GM23338 (cell line): ENCODE results near the gene MMP26. TPM values are rescaled to one million over a fixed set of nuclear protein-coding genes. Genes with fewer than 3 reads are reported as not detected.
A peak's percentile ranks its signal among the peaks of the same experiment; 100 is the strongest.

Source experiments
- ATAC-seq: fragments of 200-7000 bp; cut with Tn5 transposase; 3 replicates; pipeline ENCODE4 v1.9.1; 2020
- DNase-seq: peaks from one replicate; pipeline ENCODE4 v3.0.0-alpha.2; 2015; ENCODE audit warnings: low spot score
- H2AFZ ChIP-seq: fragments of 200-600 bp; sonication (generic); 2 replicates; pipeline ENCODE4 v1.8.0; 2016; ENCODE audit warnings: antibody characterized with exemption, mild to moderate bottlenecking, moderate library complexity
- H3F3A ChIP-seq: fragments of 200-600 bp; sonication (generic); replicated peaks from 2 replicates; pipeline ENCODE4 v1.8.0; 2017; ENCODE audit warnings: antibody characterized with exemption, mixed run types, low read depth
- H3K27ac ChIP-seq: fragments of 200-600 bp; sonication (generic); 2 replicates; pipeline ENCODE4 v1.6.1; 2016; ENCODE audit warnings: low read depth
- H3K27me3 ChIP-seq: fragments of 200-600 bp; sonication (generic); 2 replicates; pipeline ENCODE4 v1.8.0; 2016; ENCODE audit warnings: mild to moderate bottlenecking, mixed run types, moderate library complexity; ENCODE audit not compliant: insufficient read depth
- H3K36me3 ChIP-seq: fragments of 200-600 bp; sonication (generic); 2 replicates; pipeline ENCODE4 v1.8.0; 2016; ENCODE audit warnings: mild to moderate bottlenecking; ENCODE audit not compliant: insufficient read depth
- H3K4me1 ChIP-seq: fragments of 200-600 bp; sonication (generic); 2 replicates; pipeline ENCODE4 v1.8.0; 2016; ENCODE audit warnings: mild to moderate bottlenecking, moderate library complexity; ENCODE audit not compliant: insufficient read depth
- H3K4me2 ChIP-seq: fragments of 200-600 bp; sonication (generic); 2 replicates; pipeline ENCODE4 v1.7.1; 2017; ENCODE audit warnings: mixed run types
- H3K4me3 ChIP-seq: fragments of 200-600 bp; sonication (generic); 2 replicates; pipeline ENCODE4 v1.6.1; 2016; ENCODE audit warnings: mixed run types
- H3K79me2 ChIP-seq: fragments of 200-600 bp; sonication (generic); replicated peaks from 2 replicates; pipeline ENCODE4 v1.8.0; 2017; ENCODE audit warnings: mild to moderate bottlenecking; ENCODE audit not compliant: insufficient read depth
- H3K9me2 ChIP-seq: fragments of 200-600 bp; sonication (generic); 2 replicates; pipeline ENCODE4 v1.8.0; 2017; ENCODE audit not compliant: insufficient read depth
- H4K20me1 ChIP-seq: fragments of 200-600 bp; sonication (generic); replicated peaks from 2 replicates; pipeline ENCODE4 v1.8.0; 2017; ENCODE audit warnings: mild to moderate bottlenecking; ENCODE audit not compliant: insufficient read depth
- H3K27ac Mint-ChIP-seq: 2 replicates; pipeline ENCODE4 v1.8.0; 2020; ENCODE audit warnings: inconsistent platforms, mild to moderate bottlenecking, moderate library complexity, mixed read lengths
- H3K27me3 Mint-ChIP-seq: 3 replicates; pipeline ENCODE4 v1.8.0; 2022; ENCODE audit warnings: low read depth, mild to moderate bottlenecking, moderate library complexity, mixed read lengths, inconsistent platforms; ENCODE audit not compliant: insufficient read depth, poor library complexity
- H3K36me3 Mint-ChIP-seq: 3 replicates; pipeline ENCODE4 v1.8.0; 2021; ENCODE audit warnings: low read depth, mild to moderate bottlenecking, inconsistent platforms, moderate library complexity, mixed read lengths
- H3K4me1 Mint-ChIP-seq: 3 replicates; pipeline ENCODE4 v1.8.0; 2020; ENCODE audit warnings: mild to moderate bottlenecking, inconsistent platforms, mixed read lengths
- H3K4me3 Mint-ChIP-seq: 3 replicates; pipeline ENCODE4 v1.8.0; 2021; ENCODE audit warnings: moderate library complexity, mild to moderate bottlenecking, inconsistent platforms, mixed read lengths
- H3K9me3 Mint-ChIP-seq: 3 replicates; pipeline ENCODE4 v1.8.0; 2020; ENCODE audit warnings: moderate library complexity, mild to moderate bottlenecking, inconsistent platforms, mixed read lengths
- CREB1 ChIP-seq: fragments of 250-450 bp; sonication (Bioruptor Pico); IDR thresholded peaks from 2 replicates; pipeline ENCODE4 v1.5.0; 2020; ENCODE audit warnings: low read depth, mild to moderate bottlenecking, moderate library complexity
- EZH2phosphoT487 ChIP-seq: fragments of 200-600 bp; sonication (generic); IDR thresholded peaks from one replicate; pipeline ENCODE4 v1.8.1; 2018; ENCODE audit warnings: antibody characterized with exemption; ENCODE audit not compliant: unreplicated experiment
- JUNB ChIP-seq: IDR thresholded peaks from one replicate; pipeline ENCODE4 v1.6.1; 2016; ENCODE audit warnings: antibody characterized with exemption; ENCODE audit not compliant: unreplicated experiment
- NANOG ChIP-seq: IDR thresholded peaks from 2 replicates; pipeline ENCODE4 v1.6.1; 2016; ENCODE audit warnings: antibody characterized with exemption, borderline replicate concordance
- POLR2AphosphoS5 ChIP-seq: IDR thresholded peaks from 2 replicates; pipeline ENCODE4 v1.6.1; 2016; ENCODE audit warnings: antibody characterized with exemption, low read depth
- REST ChIP-seq: IDR thresholded peaks from one replicate; pipeline ENCODE4 v1.6.1; 2018; ENCODE audit warnings: antibody characterized with exemption; ENCODE audit not compliant: unreplicated experiment
- STAT1 ChIP-seq: IDR thresholded peaks from one replicate; pipeline ENCODE4 v1.6.1; 2016; ENCODE audit warnings: antibody characterized with exemption; ENCODE audit not compliant: unreplicated experiment
- ZNF114 ChIP-seq: fragments of 250-450 bp; sonication (Bioruptor Pico); IDR thresholded peaks from 2 replicates; pipeline ENCODE4 v1.5.0; 2020; ENCODE audit warnings: mild to moderate bottlenecking, moderate library complexity
- ZNF331 ChIP-seq: fragments of 250-450 bp; sonication (Bioruptor Pico); IDR thresholded peaks from 2 replicates; pipeline ENCODE4 v1.5.0; 2020; ENCODE audit warnings: low read depth, mild to moderate bottlenecking, moderate library complexity
- polyA plus RNA-seq: library from polyadenylated mRNA; unstranded; fragments of >200 nt; fragmentation: Nextera tagmentation; extraction: Ambion mirVana; gene quantifications from 2 replicates; pipeline ENCODE4 v1.2.1, GENCODE V29; 2016
- total RNA-seq: library from RNA; depleted of rRNA; stranded (reverse); fragments of >200 nt; shearing (Covaris generic); gene quantifications from 2 replicates; pipeline ENCODE4 v1.2.3, GENCODE V29; 2014
- TF ChIP-seq, protein P1 (sequence below): fragments of 250-450 bp; sonication (Bioruptor Pico); IDR thresholded peaks from 2 replicates; pipeline ENCODE4 v1.5.0; 2020; ENCODE audit warnings: mild to moderate bottlenecking, moderate library complexity
- TF ChIP-seq, protein P2 (sequence below): IDR thresholded peaks from 2 replicates; pipeline ENCODE4 v1.6.1; 2016; ENCODE audit warnings: antibody characterized with exemption
- TF ChIP-seq, protein P3 (sequence below), 2 experiments: fragments of 200-600 bp in 1 of 2; sonication (generic) in 1 of 2; conservative IDR thresholded peaks; 2 replicates each; pipeline versions ENCODE4 v1.5.1 to v1.6.1; 2016 to 2017; ENCODE audit warnings: antibody characterized with exemption in 2 of 2, low read depth in 2 of 2, mild to moderate bottlenecking in 2 of 2, moderate library complexity in 1 of 2

The MMP26 gene
- total and polyA plus RNA-seq, 2 experiments from 2014 or later: not detected

- peak overlapping the region; percentile 88 for H2AFZ ChIP-seq
- no peaks in the 10 kb centered on the region; the same call in 2 of the 3 replicates for H3K36me3 Mint-ChIP-seq
- peaks cover 6% of the 10 kb centered on the region for H3K27me3 Mint-ChIP-seq
- no peaks in the 10 kb centered on the region for H3K36me3 ChIP-seq
- TF ChIP-seq, protein P1, sequence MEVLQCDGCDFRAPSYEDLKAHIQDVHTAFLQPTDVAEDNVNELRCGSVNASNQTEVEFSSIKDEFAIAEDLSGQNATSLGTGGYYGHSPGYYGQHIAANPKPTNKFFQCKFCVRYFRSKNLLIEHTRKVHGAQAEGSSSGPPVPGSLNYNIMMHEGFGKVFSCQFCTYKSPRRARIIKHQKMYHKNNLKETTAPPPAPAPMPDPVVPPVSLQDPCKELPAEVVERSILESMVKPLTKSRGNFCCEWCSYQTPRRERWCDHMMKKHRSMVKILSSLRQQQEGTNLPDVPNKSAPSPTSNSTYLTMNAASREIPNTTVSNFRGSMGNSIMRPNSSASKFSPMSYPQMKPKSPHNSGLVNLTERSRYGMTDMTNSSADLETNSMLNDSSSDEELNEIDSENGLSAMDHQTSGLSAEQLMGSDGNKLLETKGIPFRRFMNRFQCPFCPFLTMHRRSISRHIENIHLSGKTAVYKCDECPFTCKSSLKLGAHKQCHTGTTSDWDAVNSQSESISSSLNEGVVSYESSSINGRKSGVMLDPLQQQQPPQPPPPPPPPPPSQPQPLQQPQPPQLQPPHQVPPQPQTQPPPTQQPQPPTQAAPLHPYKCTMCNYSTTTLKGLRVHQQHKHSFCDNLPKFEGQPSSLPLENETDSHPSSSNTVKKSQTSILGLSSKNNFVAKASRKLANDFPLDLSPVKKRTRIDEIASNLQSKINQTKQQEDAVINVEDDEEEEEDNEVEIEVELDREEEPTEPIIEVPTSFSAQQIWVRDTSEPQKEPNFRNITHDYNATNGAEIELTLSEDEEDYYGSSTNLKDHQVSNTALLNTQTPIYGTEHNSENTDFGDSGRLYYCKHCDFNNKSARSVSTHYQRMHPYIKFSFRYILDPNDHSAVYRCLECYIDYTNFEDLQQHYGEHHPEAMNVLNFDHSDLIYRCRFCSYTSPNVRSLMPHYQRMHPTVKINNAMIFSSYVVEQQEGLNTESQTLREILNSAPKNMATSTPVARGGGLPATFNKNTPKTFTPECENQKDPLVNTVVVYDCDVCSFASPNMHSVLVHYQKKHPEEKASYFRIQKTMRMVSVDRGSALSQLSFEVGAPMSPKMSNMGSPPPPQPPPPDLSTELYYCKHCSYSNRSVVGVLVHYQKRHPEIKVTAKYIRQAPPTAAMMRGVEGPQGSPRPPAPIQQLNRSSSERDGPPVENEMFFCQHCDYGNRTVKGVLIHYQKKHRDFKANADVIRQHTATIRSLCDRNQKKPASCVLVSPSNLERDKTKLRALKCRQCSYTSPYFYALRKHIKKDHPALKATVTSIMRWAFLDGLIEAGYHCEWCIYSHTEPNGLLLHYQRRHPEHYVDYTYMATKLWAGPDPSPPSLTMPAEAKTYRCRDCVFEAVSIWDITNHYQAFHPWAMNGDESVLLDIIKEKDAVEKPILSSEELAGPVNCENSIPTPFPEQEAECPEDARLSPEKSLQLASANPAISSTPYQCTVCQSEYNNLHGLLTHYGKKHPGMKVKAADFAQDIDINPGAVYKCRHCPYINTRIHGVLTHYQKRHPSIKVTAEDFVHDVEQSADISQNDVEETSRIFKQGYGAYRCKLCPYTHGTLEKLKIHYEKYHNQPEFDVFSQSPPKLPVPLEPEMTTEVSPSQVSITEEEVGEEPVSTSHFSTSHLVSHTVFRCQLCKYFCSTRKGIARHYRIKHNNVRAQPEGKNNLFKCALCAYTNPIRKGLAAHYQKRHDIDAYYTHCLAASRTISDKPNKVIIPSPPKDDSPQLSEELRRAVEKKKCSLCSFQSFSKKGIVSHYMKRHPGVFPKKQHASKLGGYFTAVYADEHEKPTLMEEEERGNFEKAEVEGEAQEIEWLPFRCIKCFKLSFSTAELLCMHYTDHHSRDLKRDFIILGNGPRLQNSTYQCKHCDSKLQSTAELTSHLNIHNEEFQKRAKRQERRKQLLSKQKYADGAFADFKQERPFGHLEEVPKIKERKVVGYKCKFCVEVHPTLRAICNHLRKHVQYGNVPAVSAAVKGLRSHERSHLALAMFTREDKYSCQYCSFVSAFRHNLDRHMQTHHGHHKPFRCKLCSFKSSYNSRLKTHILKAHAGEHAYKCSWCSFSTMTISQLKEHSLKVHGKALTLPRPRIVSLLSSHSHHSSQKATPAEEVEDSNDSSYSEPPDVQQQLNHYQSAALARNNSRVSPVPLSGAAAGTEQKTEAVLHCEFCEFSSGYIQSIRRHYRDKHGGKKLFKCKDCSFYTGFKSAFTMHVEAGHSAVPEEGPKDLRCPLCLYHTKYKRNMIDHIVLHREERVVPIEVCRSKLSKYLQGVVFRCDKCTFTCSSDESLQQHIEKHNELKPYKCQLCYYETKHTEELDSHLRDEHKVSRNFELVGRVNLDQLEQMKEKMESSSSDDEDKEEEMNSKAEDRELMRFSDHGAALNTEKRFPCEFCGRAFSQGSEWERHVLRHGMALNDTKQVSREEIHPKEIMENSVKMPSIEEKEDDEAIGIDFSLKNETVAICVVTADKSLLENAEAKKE (CRISPR knock-in tag): no peak
- TF ChIP-seq POLR2AphosphoS5: no peak
- TF ChIP-seq NANOG: no peak
- no peak for TF ChIP-seq EZH2phosphoT487
- TF ChIP-seq, protein P2, sequence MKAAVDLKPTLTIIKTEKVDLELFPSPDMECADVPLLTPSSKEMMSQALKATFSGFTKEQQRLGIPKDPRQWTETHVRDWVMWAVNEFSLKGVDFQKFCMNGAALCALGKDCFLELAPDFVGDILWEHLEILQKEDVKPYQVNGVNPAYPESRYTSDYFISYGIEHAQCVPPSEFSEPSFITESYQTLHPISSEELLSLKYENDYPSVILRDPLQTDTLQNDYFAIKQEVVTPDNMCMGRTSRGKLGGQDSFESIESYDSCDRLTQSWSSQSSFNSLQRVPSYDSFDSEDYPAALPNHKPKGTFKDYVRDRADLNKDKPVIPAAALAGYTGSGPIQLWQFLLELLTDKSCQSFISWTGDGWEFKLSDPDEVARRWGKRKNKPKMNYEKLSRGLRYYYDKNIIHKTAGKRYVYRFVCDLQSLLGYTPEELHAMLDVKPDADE: no peak
- no peak for TF ChIP-seq ZNF331
- TF ChIP-seq JUNB: no peak
- TF ChIP-seq CREB1: no peak
- TF ChIP-seq, protein P3, sequence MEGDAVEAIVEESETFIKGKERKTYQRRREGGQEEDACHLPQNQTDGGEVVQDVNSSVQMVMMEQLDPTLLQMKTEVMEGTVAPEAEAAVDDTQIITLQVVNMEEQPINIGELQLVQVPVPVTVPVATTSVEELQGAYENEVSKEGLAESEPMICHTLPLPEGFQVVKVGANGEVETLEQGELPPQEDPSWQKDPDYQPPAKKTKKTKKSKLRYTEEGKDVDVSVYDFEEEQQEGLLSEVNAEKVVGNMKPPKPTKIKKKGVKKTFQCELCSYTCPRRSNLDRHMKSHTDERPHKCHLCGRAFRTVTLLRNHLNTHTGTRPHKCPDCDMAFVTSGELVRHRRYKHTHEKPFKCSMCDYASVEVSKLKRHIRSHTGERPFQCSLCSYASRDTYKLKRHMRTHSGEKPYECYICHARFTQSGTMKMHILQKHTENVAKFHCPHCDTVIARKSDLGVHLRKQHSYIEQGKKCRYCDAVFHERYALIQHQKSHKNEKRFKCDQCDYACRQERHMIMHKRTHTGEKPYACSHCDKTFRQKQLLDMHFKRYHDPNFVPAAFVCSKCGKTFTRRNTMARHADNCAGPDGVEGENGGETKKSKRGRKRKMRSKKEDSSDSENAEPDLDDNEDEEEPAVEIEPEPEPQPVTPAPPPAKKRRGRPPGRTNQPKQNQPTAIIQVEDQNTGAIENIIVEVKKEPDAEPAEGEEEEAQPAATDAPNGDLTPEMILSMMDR (conservative IDR thresholded peaks at IDR 0.05; ENCODE audit: low read depth in 2 of 2): no peak
- TF ChIP-seq REST: no peak
- TF ChIP-seq STAT1: no peak
- TF ChIP-seq ZNF114 (CRISPR knock-in tag): no peak
- H3K27me3 ChIP-seq: no peaks in the 10 kb centered on the region
- peaks cover 9% of the 10 kb centered on the region; the same call in 1 of the 2 replicates for H3K9me2 ChIP-seq
- no peaks in the 10 kb centered on the region for H3K4me1 ChIP-seq
- H3K9me3 Mint-ChIP-seq: no peaks in the 10 kb centered on the region; the same call in 2 of the 3 replicates
- H4K20me1 ChIP-seq: no peaks in the 10 kb centered on the region
- peak overlapping the region; percentile 80 for H3K27ac Mint-ChIP-seq
- no peak overlapping the region for H3K4me2 ChIP-seq
- no peak for ATAC-seq
- no peak overlapping the region for H3K4me3 Mint-ChIP-seq
- H3F3A ChIP-seq: no peaks in the 10 kb centered on the region
- no peak overlapping the region for H3K27ac ChIP-seq
- H3K4me1 Mint-ChIP-seq: peaks cover 4% of the 10 kb centered on the region; the same call in 1 of the 3 replicates
- DNase-seq: no peak
- H3K79me2 ChIP-seq: no peaks in the 10 kb centered on the region
- H3K4me3 ChIP-seq: no peak overlapping the region
Measured at GRCh38 chr11:4662876-4663275, 41.7 kb upstream of the MMP26 start.
